Esophagus squamous epithelium (tissue), 5 donors: ENCODE results near the gene MSRB1. TPM values are rescaled to one million over a fixed set of nuclear protein-coding genes. Genes with fewer than 3 reads are reported as not detected.

Experiments used
- DNase-seq: peaks from one replicate; lab custom pipeline; 2025; lab: John Stamatoyannopoulos, UW
- H3K27ac ChIP-seq, 4 donors: fragments of 200-600 bp; sonication (generic); one replicate each; pipeline ENCODE4 v1.5.1; 2016 to 2019; ENCODE audit warnings: mild to moderate bottlenecking in 1 of 4
- H3K27me3 ChIP-seq, 4 donors: fragments of 200-600 bp; sonication (generic); 1 replicate in 3 of 4; 2 replicates in 1 of 4; pipeline versions ENCODE4 v1.5.1 to v1.6.0; 2017 to 2021; ENCODE audit warnings: antibody characterized with exemption in 1 of 4
- H3K36me3 ChIP-seq, 3 donors: fragments of 200-600 bp; sonication (generic); one replicate each; pipeline ENCODE4 v1.5.1; 2016 to 2019
- H3K4me1 ChIP-seq, 3 donors: fragments of 200-600 bp; sonication (generic); one replicate each; pipeline ENCODE4 v1.5.1; 2017 to 2019
- H3K4me3 ChIP-seq, 4 donors: fragments of 200-600 bp; sonication (generic); 1 replicate in 3 of 4; 2 replicates in 1 of 4; pipeline ENCODE4 v1.5.1; 2016 to 2019; ENCODE audit warnings: mild to moderate bottlenecking in 2 of 4, moderate library complexity in 1 of 4
- H3K9me3 ChIP-seq, 3 donors: fragments of 200-600 bp; sonication (generic); one replicate each; pipeline ENCODE4 v1.5.1; 2016 to 2019
- POLR2A ChIP-seq, 4 donors: fragments of 450-650 bp; IDR thresholded peaks; one replicate each; pipeline ENCODE4 v1.6.1; 2017; ENCODE audit warnings: antibody characterized with exemption in 4 of 4, mild to moderate bottlenecking in 4 of 4, moderate library complexity in 3 of 4
- WGBS, 2 donors: methylation state at CpG; one replicate each; pipeline ENCODE4 v1.1.5; 2018; 5-methylcytosine and 5-hydroxymethylcytosine counted together
- intact Hi-C: fragments of 100-400 bp; cut with DNase I; formaldehyde crosslinking; loops from one replicate; pipeline ENCODE4 v1.15.0; 2022
- total RNA-seq, 4 donors: library from RNA; depleted of rRNA; stranded (reverse); fragments of >200 nt; gene quantifications; one replicate each; pipeline ENCODE4 v1.1.0, GENCODE V29; 2016
- TF ChIP-seq, protein P1 (sequence below), 6 experiments: fragments of 450-650 bp in 4 of 6; fragments of 200-600 bp in 2 of 6; sonication (generic) in 2 of 6; IDR thresholded peaks; one replicate each; pipeline ENCODE4 v1.5.1; 2016 to 2019; ENCODE audit warnings: antibody characterized with exemption in 6 of 6, mild to moderate bottlenecking in 4 of 6, moderate library complexity in 4 of 6
- donor health status: DM: yes; HTN: yes; CAD: no.

Gene MSRB1
- total RNA-seq, 4 donors from 2014 or later: 20.1 to 36.4 (median 21.0) TPM

DNA sequence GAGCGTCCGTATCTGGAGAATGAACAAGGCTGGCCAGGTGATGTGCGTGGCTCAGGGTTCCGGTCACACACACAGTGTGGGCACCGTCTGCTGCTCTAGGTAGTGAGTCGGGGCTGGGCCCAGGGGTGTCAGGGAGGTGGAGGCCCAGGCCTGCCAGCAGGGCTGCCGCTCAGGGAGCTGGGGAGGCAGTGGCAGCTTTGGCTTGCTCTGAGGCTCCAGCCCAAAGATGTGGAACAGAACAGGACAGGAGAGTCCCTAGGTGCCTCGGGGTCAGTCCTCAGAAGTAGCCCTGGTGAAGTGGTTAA is 33.2 kb upstream of the MSRB1 start:
- Histone ChIP-seq H3K27me3 (peaks cover 0 to 68% (median 12%) of the 10 kb centered on the region in 4 donors), H3K9me3 (no peaks in the 10 kb centered on the region), H3K36me3 (peaks cover 32 to 55% (median 41%) of the 10 kb centered on the region in 3 donors), H3K27ac (no peak overlapping the region), H3K4me1 (peaks cover 30 to 69% (median 35%) of the 10 kb centered on the region in 3 donors), H3K4me3 (no peak overlapping the region)
- DNase-seq: no peak
- intact Hi-C loops: no loop called here
- 85 to 100% methylated on average over 1 to 5 of the region's 8 CpGs for WGBS, 2 donors
- TF ChIP-seq, protein P1, sequence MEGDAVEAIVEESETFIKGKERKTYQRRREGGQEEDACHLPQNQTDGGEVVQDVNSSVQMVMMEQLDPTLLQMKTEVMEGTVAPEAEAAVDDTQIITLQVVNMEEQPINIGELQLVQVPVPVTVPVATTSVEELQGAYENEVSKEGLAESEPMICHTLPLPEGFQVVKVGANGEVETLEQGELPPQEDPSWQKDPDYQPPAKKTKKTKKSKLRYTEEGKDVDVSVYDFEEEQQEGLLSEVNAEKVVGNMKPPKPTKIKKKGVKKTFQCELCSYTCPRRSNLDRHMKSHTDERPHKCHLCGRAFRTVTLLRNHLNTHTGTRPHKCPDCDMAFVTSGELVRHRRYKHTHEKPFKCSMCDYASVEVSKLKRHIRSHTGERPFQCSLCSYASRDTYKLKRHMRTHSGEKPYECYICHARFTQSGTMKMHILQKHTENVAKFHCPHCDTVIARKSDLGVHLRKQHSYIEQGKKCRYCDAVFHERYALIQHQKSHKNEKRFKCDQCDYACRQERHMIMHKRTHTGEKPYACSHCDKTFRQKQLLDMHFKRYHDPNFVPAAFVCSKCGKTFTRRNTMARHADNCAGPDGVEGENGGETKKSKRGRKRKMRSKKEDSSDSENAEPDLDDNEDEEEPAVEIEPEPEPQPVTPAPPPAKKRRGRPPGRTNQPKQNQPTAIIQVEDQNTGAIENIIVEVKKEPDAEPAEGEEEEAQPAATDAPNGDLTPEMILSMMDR (IDR thresholded peaks at IDR 0.05): no peak
- no peak for TF ChIP-seq POLR2A (IDR thresholded peaks at IDR 0.05)

DNA sequence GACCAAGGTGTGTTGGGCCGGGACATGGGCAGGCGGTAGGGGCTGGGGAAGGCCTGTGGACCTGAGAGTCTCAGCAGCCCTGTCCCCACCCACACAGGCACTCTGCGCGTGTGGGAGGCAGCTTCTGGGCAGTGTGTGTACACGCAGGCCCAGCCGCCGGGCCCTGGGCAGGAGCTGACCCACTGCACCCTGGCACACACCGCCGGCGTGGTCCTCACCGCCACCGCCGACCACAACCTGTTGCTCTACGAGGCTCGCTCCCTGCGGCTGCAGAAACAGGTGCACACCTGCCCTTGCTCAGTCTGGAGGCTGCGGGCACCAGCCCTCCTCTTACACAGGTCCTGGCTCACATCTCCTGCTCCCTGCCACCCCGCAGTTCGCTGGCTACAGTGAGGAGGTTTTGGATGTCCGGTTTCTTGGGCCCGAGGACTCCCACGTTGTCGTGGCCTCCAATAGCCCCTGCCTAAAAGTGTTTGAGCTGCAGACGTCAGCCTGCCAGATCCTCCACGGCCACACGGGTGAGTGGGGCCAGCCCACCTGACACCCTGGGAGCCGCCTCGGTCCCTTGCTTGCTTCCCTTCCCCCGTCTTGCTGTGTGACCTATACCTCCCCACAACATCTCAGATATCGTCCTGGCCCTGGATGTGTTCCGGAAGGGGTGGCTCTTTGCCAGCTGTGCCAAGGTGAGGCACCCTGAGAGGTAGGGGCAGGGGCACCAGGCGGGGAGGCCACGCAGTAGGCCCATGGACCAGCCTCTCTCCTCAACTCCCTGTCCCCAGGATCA is 32.6 kb upstream of the MSRB1 start:
- H3K27ac ChIP-seq: no peak overlapping the region
- 94% methylated on average over 20 to 23 of the region's 33 CpGs for WGBS, 2 donors
- H3K9me3 ChIP-seq: no peaks in the 10 kb centered on the region
- DNase-seq: no peak
- H3K4me3 ChIP-seq: no peak overlapping the region
- TF ChIP-seq, protein P1 (IDR thresholded peaks at IDR 0.05): no peak
- TF ChIP-seq POLR2A (IDR thresholded peaks at IDR 0.05): no peak
- peaks cover 32 to 55% (median 41%) of the 10 kb centered on the region in 3 donors for H3K36me3 ChIP-seq
- peaks cover 0 to 63% (median 9%) of the 10 kb centered on the region in 4 donors for H3K27me3 ChIP-seq
- H3K4me1 ChIP-seq: peaks cover 34 to 69% (median 38%) of the 10 kb centered on the region in 3 donors
- intact Hi-C loops: no loop called here

DNA sequence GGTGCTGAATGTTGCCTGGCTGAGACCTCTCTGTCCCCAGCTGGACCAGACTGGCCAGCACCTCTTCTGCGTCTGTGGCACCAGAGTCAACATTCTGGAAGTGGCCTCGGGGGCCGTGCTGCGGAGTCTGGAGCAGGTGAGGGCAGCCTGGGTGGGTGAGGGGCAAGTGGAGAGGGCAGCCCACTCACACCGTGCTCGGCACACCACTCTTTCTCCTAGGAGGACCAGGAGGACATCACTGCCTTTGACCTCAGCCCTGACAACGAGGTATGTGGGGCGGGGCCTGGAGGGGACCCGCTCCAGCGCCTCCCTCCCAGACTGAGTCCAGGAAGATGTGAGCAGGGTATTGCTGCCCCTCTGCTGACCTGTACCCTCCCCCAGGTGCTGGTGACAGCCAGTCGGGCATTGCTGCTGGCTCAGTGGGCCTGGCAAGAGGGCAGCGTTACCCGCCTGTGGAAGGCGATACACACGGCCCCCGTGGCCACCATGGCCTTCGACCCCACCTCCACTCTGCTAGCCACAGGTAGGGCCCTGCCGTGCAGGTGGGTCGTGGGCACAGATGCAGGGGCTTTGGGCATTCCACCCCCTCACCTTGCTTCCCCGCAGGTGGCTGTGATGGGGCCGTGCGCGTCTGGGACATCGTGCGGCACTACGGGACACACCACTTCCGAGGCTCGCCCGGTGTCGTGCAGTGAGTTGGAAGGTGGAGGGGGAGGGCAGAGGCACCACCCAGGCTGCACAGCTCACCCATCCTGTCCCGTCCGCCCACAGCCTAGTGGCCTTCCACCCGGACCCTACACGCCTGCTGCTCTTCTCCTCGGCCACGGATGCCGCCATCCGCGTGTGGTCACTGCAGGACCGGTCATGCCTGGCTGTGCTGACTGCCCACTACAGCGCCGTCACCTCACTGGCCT is 31.4 kb upstream of the MSRB1 start:
- Histone ChIP-seq H3K27ac (no peak overlapping the region), H3K4me1 (peaks cover 23 to 58% (median 26%) of the 10 kb centered on the region in 3 donors), H3K9me3 (no peaks in the 10 kb centered on the region), H3K4me3 (no peak overlapping the region), H3K36me3 (peaks cover 32 to 55% (median 41%) of the 10 kb centered on the region in 3 donors), H3K27me3 (peaks cover 0 to 51% (median 2%) of the 10 kb centered on the region in 4 donors)
- 87 to 92% methylated on average over 10 to 22 of the region's 42 CpGs for WGBS, 2 donors
- intact Hi-C loops: no loop called here
- no peak for DNase-seq
- no peak for TF ChIP-seq POLR2A (IDR thresholded peaks at IDR 0.05)
- TF ChIP-seq, protein P1 (IDR thresholded peaks at IDR 0.05): no peak

DNA sequence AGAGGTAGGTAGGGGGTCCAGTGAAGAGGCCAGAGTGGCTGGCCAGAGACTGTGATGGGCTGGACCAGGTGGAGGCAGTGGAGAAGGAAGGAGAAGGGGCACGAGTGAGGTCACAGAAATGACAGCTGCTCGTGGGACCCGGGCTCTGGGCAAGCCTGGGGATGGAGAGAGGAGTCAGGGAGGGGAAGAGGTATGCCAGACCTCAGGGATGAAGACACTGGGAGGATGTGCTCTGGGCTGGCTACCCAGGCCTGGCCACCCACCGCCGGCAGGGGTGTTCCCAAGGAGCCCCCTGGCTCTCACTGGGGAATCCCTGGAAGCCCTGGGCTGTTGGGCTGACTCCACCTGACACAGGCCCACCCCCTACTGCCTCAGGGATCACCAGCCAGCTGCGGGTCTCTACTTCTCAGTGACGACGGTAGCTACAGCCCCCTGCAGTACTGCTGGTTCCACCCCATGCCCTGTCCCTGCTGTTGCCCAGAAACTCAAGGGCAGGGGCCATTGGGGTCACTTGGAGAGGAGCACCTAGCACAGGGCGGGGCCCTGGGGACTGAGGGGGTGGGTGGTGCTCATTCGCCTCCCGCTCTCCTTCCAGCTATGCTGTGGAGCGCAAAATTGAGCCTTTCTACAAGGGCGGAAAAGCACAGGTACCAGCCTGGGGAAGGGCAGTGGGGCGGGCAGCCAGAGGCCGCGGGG is 30.6 kb upstream of the MSRB1 start:
- 80 to 85% methylated on average over 5 to 11 of the region's 16 CpGs for WGBS, 2 donors
- H3K27ac ChIP-seq: no peak overlapping the region
- H3K4me3 ChIP-seq: no peak overlapping the region
- intact Hi-C loops: no loop called here
- H3K36me3 ChIP-seq: peaks cover 31 to 52% (median 41%) of the 10 kb centered on the region in 3 donors
- no peak for DNase-seq
- H3K27me3 ChIP-seq: peaks cover 0 to 43% (median 1%) of the 10 kb centered on the region in 4 donors
- no peaks in the 10 kb centered on the region for H3K9me3 ChIP-seq
- TF ChIP-seq, protein P1 (IDR thresholded peaks at IDR 0.05): no peak
- TF ChIP-seq POLR2A (IDR thresholded peaks at IDR 0.05): no peak
- H3K4me1 ChIP-seq: peaks cover 23 to 49% (median 24%) of the 10 kb centered on the region in 3 donors
